GM11168 (cell line): Measurements from ENCODE around the gene ATP6V1F.

ENCODE experiments used
- in situ Hi-C: fragments of 300-500 bp; cut with MboI; formaldehyde crosslinking; loops from one replicate; pipeline ENCODE4 v1.12.0; 2022; ENCODE audit warnings: low sequenced_read_pairs; ENCODE audit not compliant: unreplicated experiment

ATP6V1F gene

DNA sequence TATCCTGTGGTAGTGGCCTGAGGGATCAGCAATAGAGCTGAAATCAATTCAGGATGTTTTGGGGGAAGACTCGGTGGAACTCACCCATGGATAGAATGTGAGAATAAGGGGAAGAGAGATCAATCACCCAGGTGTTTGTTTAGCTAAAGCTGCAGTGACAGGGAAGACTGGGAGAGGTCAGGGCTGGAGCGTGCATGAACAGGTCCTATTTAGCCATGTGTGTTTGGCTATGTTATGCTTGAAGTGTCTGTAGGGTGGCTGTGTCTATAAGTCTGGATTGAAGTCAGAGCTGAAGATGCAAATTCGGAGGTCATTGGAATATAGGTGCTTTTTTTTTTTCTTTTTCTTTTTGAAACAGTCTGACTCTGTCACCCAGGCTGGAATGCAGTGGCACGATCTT is 4.6 kb downstream of the ATP6V1F start:
- in situ Hi-C loops, result no loop called here

DNA sequence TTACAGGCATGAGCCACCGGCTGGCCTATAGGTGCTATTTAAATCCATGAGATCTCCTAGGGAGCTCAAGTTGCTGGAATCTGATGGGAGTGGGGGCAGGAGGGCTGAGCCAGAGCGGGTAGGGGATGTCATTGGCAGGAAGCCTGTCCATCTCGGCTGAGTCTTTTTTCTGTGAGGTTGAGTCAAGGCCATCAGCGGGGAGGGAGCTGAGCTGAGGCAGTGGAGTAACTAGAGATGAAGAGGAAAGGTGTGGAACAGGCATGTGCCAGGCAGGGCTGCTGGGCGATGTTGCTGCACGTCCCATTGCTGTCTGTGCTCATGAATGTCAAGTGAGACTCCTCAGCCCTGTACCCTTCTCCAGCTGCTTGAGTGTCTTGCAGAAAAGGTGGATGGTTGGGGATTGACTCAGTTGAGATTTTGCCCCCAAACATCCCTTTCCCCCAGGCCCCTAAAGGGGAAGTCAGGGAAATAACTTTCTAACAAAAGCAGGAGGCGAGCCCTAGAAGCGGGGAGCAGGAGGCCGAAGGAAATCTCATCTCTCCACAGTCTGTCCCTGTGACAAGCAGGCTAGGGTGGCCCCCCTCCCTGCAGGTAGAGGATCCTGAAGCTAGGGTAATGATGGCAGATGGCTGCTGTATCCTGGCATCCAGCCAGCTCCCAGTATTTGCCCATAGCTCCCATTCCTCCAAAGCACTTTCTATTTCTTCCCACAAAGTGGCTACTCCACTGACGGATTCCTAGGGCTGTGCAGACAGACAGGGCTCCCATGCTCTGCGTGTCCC is 5.4 kb downstream of the ATP6V1F start:
- in situ Hi-C loops, result no loop called here

DNA sequence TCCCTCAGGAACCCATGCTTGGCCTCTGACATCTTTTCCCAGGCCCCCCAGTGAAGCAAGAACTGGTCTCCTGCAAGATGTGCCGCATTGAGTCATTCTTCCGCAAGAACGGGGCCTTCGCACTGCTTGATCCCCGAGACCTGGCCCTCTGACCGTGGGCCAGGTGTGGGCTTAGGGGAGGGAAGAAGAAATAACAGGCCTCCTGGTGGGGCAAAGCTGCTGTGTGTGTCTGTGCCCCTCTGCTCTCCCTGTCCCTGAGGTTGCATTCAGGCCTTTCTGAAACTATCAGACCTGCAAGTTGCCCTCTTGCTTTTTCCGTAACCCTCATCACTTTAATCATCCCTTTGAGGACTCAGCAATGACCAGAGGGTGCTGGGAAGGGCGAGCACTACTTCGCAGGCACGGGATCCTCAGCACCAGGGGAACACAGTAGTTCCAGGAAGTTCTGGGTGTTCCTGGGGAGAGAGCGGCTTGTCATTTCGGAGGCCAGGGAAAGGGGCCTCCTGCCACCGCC is 6.0 kb downstream of the ATP6V1F start:
- in situ Hi-C loops, result no loop called here

DNA sequence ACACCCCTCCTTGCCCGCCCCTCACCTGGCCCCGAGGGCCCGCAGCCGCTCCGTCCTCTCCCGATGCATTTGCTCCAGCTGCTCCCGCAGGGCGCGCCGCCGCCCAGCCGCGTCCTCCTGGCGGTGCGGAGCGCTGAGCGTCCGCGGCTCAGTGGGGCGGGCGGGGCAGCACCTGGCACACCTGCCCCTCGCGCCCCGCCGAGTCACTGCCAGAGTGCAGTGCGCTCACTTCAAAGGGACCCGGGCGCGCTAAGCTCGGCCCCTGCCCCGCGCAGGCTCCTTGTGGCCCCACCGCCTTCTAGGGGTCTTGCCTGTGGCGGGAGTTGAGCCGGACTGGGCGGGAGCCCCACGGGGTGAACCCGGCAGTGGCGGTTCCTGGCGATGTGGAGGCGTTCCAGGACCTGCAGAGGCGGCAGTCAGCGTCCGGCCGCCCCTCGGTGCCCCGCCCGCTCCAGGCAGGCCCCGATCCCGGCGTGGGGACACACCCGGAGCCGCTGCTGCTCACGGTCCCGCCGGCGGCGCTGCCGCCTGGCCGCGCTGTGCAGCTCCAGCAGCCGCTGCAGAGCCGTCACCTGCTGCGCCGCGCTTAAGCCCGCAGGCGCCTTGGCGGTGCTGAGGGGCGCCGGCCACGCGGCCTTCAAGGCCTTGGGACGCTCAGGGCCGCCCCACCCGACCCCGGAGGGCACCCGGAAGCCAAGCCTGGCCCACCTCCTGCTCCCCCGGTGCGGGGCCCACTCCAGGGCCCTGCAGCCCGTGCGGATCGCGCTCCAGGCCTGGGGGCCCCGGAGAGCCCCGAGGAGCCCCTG is 6.7 kb downstream of the ATP6V1F start:
- in situ Hi-C loops, result no loop called here

DNA sequence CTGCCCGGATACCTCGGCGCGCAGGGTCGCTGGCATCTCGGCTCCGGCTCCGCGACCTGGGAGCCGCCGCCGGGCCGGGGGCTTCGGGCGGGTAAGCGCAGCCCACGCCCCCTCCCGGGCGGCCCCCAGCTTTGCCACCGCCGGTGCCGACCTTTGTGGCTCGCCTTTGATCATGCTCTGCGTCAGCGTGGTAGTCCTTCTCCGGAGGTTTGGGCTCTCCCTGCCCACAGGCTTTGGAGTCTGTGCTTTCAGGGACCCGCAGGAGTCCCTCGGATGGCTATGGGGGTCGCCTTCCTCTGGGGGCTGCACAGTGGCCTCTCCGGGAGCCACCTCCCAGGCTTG is 7.3 kb downstream of the ATP6V1F start:
- in situ Hi-C loops, result no loop called here

DNA sequence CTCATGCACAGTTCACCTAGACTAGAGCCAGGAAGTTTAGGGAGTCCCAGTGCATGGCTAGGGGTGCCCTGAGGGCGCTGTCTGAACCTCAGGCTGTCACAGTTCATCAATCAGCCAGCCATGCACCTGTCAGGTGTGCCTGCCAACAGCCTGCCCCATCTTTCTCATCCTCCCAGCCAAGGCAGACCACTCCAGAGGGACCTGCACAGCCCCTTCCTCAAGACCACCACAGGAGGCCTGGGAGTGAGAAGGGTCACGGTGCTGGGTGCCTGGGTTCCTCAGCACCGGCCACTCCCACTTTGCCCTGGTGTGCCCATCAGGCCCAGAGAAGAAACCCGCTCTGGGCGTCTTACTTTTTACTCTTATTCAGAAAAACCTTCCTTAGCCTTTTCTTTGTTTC is 8.4 kb downstream of the ATP6V1F start:
- in situ Hi-C loops, result no loop called here

DNA sequence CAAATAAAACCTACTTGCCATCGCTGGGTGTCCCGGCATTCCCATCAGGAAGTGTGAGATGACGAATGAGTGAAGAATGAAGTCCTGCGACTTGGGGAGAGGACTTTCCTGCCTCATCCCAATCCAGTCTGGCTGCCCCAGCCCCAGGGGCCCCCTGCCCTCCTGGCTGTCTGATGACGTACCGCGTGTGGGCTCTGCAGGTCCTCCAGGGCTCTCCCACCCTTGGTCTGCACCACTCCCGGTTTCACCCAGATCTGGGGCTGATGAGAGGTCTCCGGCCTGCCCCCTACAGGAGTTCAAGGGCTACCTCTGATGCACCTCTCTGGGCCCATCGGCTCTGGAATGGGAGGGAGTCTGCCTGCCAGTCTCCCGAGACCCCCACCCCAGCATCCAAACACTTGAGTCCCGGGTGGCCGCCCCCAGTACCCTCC is 9.8 kb downstream of the ATP6V1F start:
- in situ Hi-C loops, result no loop called here

DNA sequence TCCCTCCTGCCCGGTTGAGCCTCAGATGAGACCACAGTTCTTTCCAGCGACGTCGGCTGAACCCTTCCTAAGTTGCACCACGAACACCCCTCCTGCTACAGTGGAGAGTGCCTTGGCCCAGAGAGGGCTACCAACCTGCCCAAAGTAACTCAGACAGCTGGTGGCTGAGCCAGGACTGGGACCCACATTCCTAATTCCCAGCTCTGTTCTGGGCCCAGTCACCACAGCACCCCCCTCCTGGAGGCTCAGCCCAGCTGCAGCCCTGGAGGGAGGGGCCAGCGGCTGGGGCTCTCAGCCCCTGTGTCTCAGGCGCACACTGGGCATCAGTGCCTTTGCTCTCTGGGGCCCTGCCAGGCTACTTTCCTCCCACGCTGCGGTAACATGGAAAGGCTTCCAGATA is 10.6 kb downstream of the ATP6V1F start:
- in situ Hi-C loops, result no loop called here

DNA sequence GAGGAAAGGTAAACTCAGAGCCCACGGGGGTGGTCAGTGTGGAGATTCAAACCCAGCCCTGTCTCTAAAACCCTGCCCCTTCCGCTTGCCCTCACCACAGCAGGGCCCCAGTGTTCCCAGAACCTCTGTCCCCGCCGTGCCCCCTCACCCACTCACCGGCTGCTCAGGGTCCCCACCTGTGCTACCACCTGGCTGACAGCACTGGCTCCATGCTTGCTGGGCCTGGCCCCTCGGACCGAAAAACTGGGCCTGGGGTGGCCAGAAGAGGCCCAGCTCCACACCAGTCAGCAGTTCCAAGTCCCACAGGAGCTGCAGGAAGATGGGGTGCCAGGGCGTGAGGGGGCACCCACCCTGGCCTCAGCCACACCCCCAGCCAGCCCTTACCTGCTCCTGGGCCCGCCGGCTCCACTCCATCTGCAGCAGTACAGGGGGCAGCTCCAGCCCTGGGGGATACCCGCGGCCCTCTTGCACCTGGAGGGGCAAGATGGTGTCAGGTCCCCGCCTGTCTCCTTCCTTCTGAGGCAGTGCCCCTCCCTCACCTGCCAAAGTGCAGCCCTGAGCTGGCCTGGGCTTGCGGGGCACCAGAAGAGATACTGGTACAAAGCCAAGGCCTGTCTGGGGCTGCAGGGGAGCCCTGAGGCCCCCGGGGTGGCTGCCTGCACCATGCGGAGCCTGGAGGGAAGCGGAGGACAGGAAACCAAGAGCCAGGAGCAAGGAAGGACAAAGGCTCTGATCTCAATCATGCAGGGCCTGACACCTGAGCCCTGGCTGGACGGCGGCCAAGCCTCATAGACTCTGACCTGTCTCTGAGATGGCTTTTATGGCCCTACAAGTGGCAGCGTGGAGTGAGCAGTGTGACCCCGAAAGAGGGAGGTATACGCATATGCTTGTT is 11.7 kb downstream of the ATP6V1F start:
- in situ Hi-C loops, result no loop called here

DNA sequence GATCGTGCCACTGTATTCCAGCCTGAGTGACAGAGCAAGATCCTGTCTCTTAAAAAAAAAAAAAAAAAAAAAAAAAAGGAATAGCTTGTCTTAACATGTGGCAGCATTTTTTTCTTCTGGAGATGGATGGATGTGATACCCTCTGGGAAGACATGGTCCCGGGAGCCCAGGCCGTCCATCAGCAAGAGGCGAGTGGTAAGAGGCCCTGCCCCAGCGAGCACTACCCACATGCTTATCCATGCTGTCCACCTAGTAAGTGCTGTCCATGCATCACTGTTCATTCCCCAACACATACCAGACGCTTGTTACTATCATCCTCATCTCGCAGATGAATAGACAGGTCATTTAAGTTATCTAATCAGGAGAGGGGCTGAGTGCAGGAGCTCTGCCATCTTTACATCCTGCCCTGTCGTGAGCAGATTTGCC is 12.9 kb downstream of the ATP6V1F start:
- in situ Hi-C loops, result no loop called here

DNA sequence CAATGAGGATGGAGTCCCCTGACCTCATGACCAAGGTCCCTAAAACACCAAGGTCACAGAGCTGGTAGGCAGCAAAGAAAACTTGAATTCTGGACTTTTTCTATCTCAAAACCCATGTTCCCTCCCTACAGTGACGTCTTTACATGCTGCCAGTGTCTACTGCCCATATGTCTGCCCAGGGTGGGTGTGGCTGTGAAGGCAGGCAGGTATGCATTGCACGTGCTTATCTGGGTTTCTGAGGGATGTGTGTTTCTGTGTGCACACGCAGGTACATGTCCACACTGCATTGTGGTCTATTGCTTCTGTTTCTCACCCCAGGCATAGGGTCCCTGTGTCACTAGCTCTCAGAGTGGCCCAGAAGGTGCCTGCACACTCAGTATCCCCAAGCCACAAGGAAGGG is 13.5 kb downstream of the ATP6V1F start:
- in situ Hi-C loops, result no loop called here

DNA sequence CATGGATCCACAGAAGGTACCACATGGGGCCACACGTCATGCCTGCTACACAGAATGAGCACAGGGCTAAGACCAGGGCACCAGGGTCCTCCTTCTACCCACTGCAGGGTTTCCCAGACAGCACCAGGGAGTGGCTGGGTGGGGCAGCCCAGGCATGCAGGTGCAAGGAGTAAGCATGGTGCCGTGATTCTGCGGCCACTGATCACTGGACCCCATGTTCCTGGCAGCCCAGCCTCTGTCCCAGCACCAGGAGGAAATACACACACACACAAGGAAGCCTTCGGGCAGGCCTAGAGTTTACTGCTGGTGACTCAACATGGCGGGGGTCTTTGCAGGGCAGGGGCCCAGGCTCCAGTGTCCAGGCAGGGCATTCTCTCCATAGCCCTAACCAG is 13.9 kb downstream of the ATP6V1F start:
- in situ Hi-C loops, result no loop called here

DNA sequence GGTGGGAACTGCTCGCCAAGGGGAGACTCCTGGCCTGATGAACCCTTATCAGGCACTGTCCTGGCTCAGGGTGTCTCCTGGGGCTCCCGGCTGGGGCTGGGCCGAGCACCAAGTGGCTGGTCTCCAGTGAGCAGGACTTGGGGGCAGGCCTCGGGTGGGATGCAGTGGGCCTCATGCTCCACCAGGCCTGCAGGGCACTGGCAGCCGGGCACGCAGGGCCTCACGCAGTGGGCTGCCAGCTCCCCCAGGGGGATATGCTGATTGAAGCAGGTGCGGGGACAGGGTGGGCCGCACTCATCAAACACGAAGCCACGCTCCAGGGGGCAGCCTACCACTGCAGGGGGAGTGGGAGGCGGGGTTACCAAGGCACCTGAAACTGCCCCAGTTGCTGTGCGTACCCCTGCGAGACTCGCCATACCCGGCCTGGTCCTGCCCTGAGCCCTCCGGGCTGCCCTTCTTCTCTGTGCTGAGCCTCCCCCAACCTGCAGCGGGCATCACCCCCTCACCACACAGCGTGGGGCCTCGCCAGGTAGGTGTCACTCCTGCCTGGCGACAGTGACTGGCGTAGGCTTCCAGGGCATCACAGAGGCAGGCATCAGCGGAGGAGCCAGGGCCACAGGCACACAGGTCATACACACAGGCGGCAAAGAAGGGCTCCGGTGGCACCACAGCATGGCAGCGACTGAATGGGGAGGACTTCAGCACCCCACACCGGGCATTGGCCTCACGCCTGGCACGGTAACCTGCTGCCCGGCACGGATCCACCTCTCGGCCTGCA is 14.5 kb downstream of the ATP6V1F start:
- in situ Hi-C loops, result no loop called here

DNA sequence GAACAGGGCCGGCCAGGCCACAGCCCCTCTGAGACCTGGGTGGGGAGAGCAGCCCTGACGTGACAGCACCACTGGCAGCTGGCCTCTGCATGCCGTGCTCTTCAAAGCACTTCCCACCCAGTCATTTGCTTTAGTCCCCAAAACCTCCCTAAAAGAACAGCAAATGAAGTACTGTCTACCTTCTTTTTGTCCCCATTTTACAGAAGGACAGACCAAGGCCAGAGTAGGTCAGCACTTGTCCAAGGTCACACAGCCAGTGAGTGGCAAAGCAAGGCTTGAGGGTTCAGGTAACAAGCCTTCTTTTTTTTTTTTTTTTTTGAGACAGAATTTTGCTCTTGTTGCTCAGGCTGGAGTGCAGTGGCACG is 15.1 kb downstream of the ATP6V1F start:
- in situ Hi-C loops, result no loop called here

DNA sequence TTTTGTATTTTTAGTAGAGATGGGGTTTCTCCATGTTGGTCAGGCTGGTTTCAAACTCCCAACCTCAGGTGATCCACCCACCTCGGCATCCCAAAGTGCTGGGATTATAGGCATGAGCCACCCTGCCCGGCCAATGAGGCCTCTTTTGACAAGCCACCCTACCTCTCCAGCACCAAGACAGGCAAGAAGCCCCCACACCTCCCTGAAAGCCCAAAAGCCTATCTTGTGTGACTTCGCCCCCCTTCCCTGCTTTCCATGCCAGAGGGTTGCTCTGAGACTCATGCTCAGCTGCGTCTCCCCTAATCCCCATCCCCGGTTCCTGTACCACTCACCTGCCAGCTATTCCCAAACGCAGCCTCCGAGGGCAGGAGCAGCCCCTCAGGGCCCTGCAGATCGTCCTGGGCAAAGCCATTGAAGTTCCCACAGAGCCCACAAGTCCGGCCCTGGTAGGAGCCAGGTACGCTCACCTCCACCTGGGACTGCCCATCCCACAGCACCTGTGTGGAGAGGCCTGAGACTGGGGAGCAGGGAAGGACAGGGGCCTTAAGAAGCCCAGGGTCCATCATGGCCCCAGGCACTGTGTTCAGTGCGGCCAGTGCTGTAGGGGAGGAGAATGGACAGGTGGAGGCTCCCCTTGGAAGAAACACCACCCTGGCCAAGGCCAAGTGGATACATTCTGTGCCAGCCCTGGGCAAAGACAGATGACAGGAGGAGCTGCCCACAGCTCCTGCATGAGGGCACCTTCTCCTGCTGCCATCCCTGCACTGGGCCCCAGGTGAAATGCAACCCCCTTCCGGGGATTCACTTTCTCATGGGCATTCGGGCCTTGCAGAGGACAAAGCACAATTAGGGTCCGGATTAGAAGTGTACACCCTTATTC is 15.8 kb downstream of the ATP6V1F start:
- in situ Hi-C loops, result no loop called here

DNA sequence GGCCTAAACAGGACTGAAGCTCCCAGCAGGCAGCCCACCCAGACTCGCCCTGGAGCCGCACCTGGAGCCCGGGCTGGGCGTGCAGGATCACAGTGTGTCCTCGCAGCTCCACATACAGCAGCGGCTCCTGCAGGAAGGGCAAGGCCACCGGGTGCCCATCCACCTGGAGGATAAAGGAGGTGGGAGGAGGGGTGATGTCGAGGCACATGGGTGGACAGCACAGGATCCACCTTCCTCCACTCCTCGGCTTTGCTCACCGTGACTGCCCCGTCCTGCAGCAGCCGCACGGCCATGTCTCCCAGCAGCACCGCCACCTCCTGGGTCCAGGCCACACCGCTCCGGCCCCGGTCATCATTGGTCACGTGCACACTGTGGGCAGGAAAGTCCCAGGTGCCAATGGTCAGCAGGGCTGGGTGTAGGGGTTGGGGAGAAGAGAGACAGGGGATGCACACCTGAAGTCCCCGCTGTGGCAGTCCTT is 16.8 kb downstream of the ATP6V1F start:
- in situ Hi-C loops, result no loop called here

DNA sequence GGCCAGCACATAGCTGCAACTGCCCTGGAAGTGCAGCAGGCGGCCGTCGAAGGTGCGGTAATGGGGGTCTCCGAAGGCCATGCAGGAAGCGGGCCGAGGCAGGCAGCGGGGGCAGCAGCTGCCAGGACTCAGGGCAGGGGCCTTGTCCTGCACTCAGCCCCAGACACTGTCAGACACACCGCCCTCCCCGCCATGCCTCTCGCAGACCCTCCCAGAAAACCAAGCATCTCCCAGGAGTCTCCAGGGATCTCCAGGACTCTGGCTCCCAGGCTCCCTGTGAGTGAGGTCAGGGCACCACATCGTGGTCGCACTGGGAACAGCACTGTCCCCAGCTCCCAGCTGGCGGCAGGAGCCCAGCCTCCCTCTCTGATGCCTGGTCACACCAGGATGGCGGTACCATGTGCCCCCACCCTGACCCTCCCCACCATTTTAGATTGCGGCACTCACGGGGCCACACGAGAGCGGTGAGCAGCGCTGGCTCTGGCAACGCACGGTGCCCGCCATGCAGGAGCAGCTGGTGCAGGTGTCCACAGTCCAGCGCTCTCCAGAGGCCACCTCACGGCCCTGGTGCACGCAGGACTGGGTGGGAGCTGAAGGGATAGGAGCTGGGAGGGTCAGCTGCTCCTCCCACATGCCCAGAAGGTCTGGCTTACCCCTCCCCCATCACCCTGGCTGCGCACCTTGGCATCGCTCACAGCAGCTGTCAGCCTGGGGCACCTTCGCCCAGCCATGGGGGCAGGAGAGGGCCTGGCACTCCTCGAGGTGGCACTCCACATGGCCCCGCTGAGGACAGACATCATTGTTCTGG is 17.5 kb downstream of the ATP6V1F start:
- in situ Hi-C loops, result no loop called here
